GM20000 (cell line): Measurements from ENCODE around the gene SPINK5.

Source experiments
- DNase-seq: peaks from one replicate; pipeline ENCODE4 v3.0.0; 2012; ENCODE audit warnings: low spot score
- CTCF ChIP-seq: IDR thresholded peaks from 2 replicates; pipeline ENCODE4 v1.5.1; 2012; ENCODE audit warnings: mild to moderate bottlenecking, control low read depth; ENCODE audit errors: extremely low read depth, missing control alignments

Gene SPINK5

GRCh38 chr5:148091991-148092964 lies 28.5 kb downstream of the SPINK5 start:
- no peak for TF ChIP-seq CTCF
- DNase-seq = no peak

GRCh38 chr5:148094336-148094735 lies 30.6 kb downstream of the SPINK5 start:
- DNase-seq = no peak
- no peak for TF ChIP-seq CTCF

- no peak for DNase-seq
- TF ChIP-seq CTCF = no peak
Measured at GRCh38 chr5:148104226-148104625, 40.4 kb downstream of the SPINK5 start.

GRCh38 chr5:148107608-148108007 lies 43.8 kb downstream of the SPINK5 start:
- TF ChIP-seq CTCF = no peak

GRCh38 chr5:148113243-148113642 lies 49.5 kb downstream of the SPINK5 start:
- TF ChIP-seq CTCF = no peak
- no peak for DNase-seq

More at GRCh38 chr5:148107608-148108007, 43.8 kb downstream of the SPINK5 start:
- no peak for DNase-seq

GRCh38 chr5:148120317-148120716 lies 56.5 kb downstream of the SPINK5 start:
- no peak for DNase-seq
- no peak for TF ChIP-seq CTCF

- TF ChIP-seq CTCF = no peak
- DNase-seq = no peak
Measured at GRCh38 chr5:148125641-148126040, 61.9 kb downstream of the SPINK5 start.
